Endothelial cell (in vitro differentiated cells): ENCODE results near the gene OTX2. TPM values are rescaled to one million over a fixed set of nuclear protein-coding genes. Genes with fewer than 3 reads are reported as not detected.
A peak's percentile ranks its signal among the peaks of the same experiment; 100 is the strongest.

Experiments
- DNase-seq: peaks from one replicate; pipeline ENCODE4 v3.0.0; 2021; ENCODE audit warnings: low spot score
- H3K27ac Mint-ChIP-seq: one replicate; pipeline ENCODE4 v1.8.0; 2021; ENCODE audit warnings: mixed read lengths, inconsistent platforms; ENCODE audit not compliant: unreplicated experiment
- H3K27me3 Mint-ChIP-seq: one replicate; pipeline ENCODE4 v1.8.0; 2021; ENCODE audit warnings: mild to moderate bottlenecking, moderate library complexity, mixed read lengths, inconsistent platforms; ENCODE audit not compliant: unreplicated experiment
- H3K36me3 Mint-ChIP-seq: one replicate; pipeline ENCODE4 v1.8.0; 2021; ENCODE audit warnings: mild to moderate bottlenecking, low read depth, mixed read lengths, inconsistent platforms; ENCODE audit not compliant: unreplicated experiment
- H3K4me1 Mint-ChIP-seq: one replicate; pipeline ENCODE4 v1.8.0; 2021; ENCODE audit warnings: mild to moderate bottlenecking, mixed read lengths, inconsistent platforms; ENCODE audit not compliant: unreplicated experiment
- H3K4me3 Mint-ChIP-seq: one replicate; pipeline ENCODE4 v1.8.0; 2021; ENCODE audit warnings: mild to moderate bottlenecking, mixed read lengths, inconsistent platforms; ENCODE audit not compliant: unreplicated experiment
- H3K9me3 Mint-ChIP-seq: one replicate; pipeline ENCODE4 v1.8.0; 2021; ENCODE audit warnings: mixed read lengths, inconsistent platforms; ENCODE audit not compliant: unreplicated experiment
- CTCF ChIP-seq: fragments of 200-600 bp; sonication (generic); IDR thresholded peaks from one replicate; pipeline ENCODE4 v1.5.0; 2021; ENCODE audit warnings: antibody characterized with exemption; ENCODE audit not compliant: unreplicated experiment
- total RNA-seq: library from RNA; stranded (reverse); fragmentation: NEBNext Ultra II Directional; extraction: Animal tissue kit (Norgen Biotek cat#: 25700); gene quantifications from one replicate; pipeline ENCODE4 v1.2.1, GENCODE V29; 2021; ENCODE audit not compliant: unreplicated experiment

Gene OTX2
- total RNA-seq, 1 donor from 2014 or later, result 12.0 TPM

GRCh38 chr14:56794088-56794556 is 16.2 kb downstream of the OTX2 start:
- no peak overlapping the region for H3K27ac Mint-ChIP-seq
- H3K36me3 Mint-ChIP-seq, result peaks cover 4% of the 10 kb centered on the region
- H3K4me3 Mint-ChIP-seq, result no peak overlapping the region
- TF ChIP-seq CTCF, result no peak
- peak; percentile 13 for DNase-seq
- H3K4me1 Mint-ChIP-seq, result peaks cover 25% of the 10 kb centered on the region
- peaks cover 10% of the 10 kb centered on the region for H3K27me3 Mint-ChIP-seq
- no peaks in the 10 kb centered on the region for H3K9me3 Mint-ChIP-seq

DNA sequence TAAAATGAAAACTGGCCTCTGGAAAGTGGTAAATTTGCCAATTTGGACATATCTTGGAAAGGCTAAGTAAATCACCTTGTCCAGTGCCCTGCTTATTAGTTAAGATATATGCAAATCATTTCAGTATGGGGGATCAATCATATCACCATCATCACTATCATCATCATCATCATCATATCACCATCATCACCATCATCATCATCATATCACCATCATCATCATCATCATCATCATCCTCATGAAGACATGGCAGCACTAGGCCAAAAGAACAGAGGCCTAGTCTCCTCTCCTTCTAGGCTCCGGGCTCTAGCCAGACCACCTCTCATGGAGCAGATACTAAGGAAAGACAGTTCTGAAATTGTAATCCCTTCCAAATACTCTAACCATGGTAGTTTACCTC is 20.3 kb downstream of the OTX2 start:
- no peaks in the 10 kb centered on the region for H3K9me3 Mint-ChIP-seq
- H3K4me3 Mint-ChIP-seq, result no peak overlapping the region
- H3K36me3 Mint-ChIP-seq, result no peaks in the 10 kb centered on the region

GRCh38 chr14:56787530-56787929 is 22.7 kb downstream of the OTX2 start:
- no peak overlapping the region for H3K4me3 Mint-ChIP-seq
- H3K27me3 Mint-ChIP-seq, result no peaks in the 10 kb centered on the region
- no peak for TF ChIP-seq CTCF
- no peaks in the 10 kb centered on the region for H3K9me3 Mint-ChIP-seq
- H3K4me1 Mint-ChIP-seq, result no peaks in the 10 kb centered on the region
- H3K27ac Mint-ChIP-seq, result no peak overlapping the region
- H3K36me3 Mint-ChIP-seq, result no peaks in the 10 kb centered on the region
- DNase-seq, result no peak

More for the DNA sequence above, 20.3 kb downstream of the OTX2 start:
- no peak for DNase-seq
- TF ChIP-seq CTCF, result no peak
- Mint-ChIP-seq H3K27ac (no peak overlapping the region), H3K27me3 (no peaks in the 10 kb centered on the region), H3K4me1 (no peaks in the 10 kb centered on the region)

GRCh38 chr14:56782711-56783110 is 27.6 kb downstream of the OTX2 start:
- H3K4me3 Mint-ChIP-seq, result no peak overlapping the region
- no peaks in the 10 kb centered on the region for H3K4me1 Mint-ChIP-seq
- no peaks in the 10 kb centered on the region for H3K27me3 Mint-ChIP-seq
- no peak overlapping the region for H3K27ac Mint-ChIP-seq
- no peaks in the 10 kb centered on the region for H3K36me3 Mint-ChIP-seq
- TF ChIP-seq CTCF, result no peak
- H3K9me3 Mint-ChIP-seq, result no peaks in the 10 kb centered on the region
- no peak for DNase-seq

GRCh38 chr14:56774503-56774902 is 35.8 kb downstream of the OTX2 start:
- Mint-ChIP-seq H3K36me3 (no peaks in the 10 kb centered on the region), H3K4me1 (no peaks in the 10 kb centered on the region), H3K27ac (no peak overlapping the region), H3K9me3 (no peaks in the 10 kb centered on the region), H3K4me3 (no peak overlapping the region), H3K27me3 (no peaks in the 10 kb centered on the region)
- DNase-seq, result no peak
- TF ChIP-seq CTCF, result no peak
